GM21515 (cell line): ENCODE data around the gene MEIKIN.

Source experiments
- ATAC-seq: cut with Tn5 transposase; IDR thresholded peaks from one replicate; pipeline ENCODE4 v1.9.1; 2021; ENCODE audit not compliant: unreplicated experiment

The MEIKIN gene

GRCh38 chr5:131974016-131974415 lies 28.6 kb upstream of the MEIKIN start:
- ATAC-seq: no peak

GRCh38 chr5:131973089-131973712 lies 27.7 kb upstream of the MEIKIN start:
- ATAC-seq: no peak

- no peak for ATAC-seq
Observed at GRCh38 chr5:131968396-131968954, 23.0 kb upstream of the MEIKIN start.

- ATAC-seq: no peak
Observed at GRCh38 chr5:131966551-131966950, 21.1 kb upstream of the MEIKIN start.

GRCh38 chr5:131965826-131966415 lies 20.5 kb upstream of the MEIKIN start:
- ATAC-seq: no peak

DNA sequence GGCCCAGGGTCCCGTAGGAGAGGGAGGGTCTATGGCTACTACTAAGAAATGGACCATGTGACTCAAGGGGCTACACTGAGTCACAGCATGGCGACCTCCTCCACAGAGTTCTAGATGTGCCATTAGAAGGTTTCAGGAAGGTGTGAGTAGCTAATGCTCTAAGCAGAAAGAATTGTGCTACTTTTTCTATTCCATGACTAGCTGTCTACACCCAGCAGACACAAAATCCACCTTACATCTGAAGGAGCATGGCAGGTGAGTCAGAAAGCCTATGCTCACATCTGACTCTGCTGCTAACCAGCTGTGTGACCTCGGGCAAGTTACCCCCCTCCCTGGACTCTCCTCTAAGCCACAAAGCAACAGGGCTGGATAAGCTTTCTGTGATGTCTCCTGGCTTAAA lies 14.4 kb upstream of the MEIKIN start:
- no peak for ATAC-seq

DNA sequence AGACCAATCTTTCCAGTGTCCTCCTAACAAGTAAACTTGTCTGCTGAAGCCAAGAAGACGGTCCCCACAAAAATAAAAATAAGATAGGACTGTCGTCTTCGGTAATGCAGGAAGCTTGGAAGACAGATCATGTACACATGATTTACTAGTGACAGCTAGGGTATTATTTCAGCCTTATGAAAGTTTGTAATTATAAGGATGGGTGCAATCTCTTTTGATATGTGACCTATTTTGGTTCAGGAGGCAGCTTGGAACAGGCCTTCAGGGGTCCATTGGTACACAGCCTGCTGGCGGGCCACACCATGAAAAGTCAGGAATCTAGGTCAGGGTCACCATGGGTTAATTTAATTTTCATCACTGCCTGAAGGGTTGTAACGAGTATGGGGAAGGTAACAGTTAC lies 13.7 kb upstream of the MEIKIN start:
- ATAC-seq: no peak

DNA sequence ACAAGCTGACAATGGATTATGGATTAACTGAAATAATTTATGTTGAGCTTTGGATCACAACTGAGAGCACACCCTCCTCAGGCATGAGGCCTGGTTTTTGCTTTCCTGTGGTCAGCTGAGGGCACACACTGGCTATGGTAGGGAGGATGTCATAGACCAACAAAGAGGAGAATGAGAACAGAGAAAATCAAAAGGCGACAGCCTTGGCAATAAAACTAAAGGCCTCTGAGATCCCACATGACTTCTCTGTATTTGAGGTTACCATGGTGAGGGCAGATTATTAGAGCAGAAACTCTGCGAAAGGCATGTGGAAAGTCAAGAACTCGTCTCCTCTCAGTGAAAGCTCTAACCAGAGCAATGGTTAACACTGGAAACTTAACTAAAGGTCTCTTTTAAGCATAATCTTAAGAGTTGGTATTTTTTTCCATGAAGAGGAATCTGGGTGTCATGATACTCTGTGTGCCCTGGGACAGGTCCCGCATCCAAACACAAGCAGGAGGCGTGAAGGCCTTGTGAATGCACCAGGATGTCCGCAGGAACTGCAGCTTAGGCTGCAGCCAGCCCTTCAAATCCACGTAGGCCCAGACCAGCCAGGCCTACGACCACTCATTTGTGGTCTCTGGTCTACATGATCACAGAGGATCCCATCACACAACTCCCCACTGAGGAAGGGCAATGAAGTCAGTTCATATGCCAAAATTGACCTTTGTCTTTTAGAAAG lies 12.4 kb upstream of the MEIKIN start:
- ATAC-seq: no peak

GRCh38 chr5:131953969-131954368 lies 8.5 kb upstream of the MEIKIN start:
- ATAC-seq: no peak

GRCh38 chr5:131952301-131952857 lies 6.9 kb upstream of the MEIKIN start:
- no peak for ATAC-seq

DNA sequence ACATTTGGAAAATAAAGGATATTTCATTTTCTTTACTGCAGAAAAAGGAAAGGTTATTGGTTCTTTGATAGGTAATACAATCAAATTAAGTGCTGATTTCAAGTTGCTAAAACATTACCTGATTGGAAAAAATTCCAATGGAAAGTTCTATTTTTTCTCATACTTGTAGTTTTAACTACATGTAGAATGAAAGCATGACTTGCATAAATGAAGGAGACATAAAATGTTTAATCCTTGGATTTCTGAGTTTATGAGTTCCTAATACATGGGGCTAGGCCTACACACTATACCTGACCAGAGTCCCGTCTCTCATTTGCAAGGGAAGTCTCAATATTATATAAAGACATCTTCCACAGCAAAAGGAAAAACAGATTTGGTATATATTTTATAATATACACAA lies 5.2 kb upstream of the MEIKIN start:
- no peak for ATAC-seq

GRCh38 chr5:131947445-131947844 lies 2.0 kb upstream of the MEIKIN start:
- ATAC-seq: no peak

DNA sequence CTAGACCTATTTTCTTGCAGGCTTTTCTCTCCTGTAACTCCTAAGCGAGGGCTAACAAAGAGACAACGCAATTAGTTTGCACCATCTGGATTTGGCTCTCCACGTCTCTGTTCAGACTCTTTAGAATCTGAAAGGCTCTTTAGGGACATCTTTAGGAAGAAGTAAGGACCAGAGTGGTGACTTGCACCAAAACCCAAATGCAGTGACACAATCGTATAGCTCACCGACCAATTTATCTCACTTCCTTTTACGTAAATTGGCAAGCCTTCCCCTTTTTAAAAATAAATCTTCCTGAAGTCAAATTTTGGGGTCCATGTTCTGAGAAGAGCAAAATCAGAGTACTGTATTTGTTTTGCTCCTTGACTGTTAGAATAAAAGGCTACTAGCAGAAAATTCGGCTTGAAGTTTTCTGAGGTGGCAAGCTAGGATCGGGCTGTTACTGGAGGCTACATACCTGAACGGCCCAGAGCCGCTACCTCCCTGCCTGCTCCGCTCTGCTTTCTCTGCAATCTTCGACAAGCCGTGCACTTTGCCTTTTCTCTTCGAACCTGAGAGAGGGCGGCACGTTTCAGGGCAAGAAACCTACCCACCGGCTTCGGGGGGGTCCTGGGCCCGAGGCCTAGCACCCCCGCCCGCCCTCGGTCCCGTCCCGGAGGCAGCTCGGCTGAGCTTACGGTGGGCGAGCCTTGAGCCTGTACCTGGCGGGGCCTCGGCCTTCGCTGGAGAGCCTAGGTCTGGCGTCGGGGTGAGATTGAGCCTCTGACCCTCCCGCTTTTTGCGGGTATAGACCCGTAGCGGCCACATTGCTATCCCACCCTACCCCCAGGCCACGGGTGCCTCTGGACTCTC lies 537 bp downstream of the MEIKIN start:
- ATAC-seq: no peak

GRCh38 chr5:131943916-131944315 lies 1.5 kb downstream of the MEIKIN start:
- ATAC-seq: no peak

DNA sequence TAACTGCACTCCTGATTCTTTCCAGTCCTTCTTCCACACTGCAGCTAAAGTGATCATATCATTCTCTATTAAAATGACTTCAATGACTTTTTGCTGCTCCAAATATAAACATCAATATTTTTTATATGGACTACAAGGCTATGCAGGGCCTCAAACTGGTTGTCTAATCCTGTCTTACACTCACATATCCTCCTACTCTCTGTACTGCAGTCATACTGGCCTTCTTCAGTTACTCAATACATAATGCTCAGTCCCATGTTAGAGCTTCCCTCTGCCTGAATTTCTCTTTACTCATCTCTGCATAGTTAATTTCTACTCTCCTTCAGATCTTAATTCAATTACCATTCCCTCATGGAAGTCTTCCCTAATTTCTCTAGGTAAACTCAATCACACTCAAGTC lies 3.4 kb downstream of the MEIKIN start:
- no peak for ATAC-seq

DNA sequence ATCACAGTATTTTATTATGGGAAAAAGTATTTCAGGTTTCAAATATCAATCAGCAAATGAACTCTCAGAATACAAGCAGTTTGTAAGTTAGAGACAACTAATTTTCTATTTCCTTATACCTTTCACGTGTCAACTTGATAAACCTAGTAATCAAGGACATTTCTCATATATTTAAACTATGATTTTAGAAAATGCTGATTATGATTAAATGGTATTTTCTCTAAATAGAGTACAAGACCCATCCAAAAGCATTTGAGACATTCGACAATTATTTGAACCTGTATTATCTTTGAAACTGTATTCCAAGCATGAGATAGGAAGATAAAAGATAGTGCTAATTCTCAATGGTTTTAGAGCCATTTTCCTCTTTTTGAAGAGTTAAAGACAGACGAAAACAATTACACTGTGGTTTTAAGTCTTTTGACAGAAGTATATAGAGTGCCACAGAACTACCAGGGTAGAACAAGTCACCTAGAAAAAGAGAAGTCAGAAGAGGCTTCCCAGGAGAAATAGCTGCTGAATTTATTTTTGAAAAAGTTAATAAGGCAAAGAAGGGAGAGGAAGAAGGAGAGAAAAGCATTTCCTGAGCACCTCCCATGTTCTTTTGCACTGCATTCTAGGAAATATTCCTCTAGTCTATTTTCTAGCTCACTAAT lies 5.6 kb downstream of the MEIKIN start:
- no peak for ATAC-seq

DNA sequence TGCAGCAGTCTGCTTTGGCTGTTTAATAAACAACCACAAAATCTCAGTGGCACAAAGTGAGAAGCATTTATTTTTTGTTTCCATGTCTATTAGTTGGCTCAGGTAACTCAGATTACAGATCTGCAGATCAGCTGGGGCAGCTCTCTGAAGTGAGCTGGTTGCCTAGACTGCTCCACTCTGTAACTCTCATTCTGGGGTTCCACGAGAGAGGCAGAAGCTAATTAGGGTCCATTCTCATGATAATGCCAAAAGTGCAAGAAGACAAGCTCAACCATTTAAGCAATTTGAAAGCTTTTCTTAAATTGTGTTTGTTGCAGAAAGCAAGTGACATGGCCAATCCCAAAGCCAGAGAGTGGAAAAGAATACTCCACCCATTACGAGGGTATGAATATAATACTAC lies 13.2 kb downstream of the MEIKIN start:
- ATAC-seq: no peak

DNA sequence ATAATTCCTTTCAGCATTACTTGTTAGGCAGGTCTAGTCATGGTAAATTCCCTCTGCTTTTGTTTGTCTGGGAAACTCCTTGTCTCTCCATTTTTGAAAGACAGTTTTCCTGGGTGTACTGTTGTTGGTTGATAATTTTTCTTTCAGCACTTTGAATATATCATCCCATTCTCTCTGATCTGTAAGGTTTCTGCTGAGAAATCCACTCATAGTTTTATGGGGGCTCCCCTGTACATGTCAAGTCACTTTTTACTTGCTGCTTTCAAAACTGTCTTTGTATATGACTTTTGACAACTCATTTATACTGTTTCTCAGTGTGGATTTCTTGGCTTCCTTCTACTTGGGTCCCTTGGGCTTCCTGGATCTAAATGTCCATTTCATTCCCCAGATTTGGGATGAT lies 16.5 kb downstream of the MEIKIN start:
- no peak for ATAC-seq

- ATAC-seq: no peak
Observed at GRCh38 chr5:131926168-131926567, 19.3 kb downstream of the MEIKIN start.

DNA sequence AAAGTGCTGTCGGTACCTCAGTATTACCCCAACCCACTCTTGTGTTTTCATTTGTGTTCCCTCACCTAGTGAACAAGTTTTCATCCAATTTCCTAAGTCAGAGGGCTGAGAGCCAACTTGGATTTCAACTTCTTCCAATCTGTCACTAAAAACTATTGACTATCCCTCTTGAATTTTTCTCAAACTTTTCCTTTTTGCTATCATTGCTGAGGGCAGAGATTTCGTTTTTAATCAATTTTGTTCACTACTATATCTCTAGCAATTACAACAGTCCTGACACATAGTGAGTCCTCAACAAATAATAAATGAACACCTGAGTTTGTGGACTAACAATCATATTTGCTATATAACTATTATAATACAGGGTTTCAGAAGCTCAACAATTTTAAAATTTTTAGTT lies 29.0 kb downstream of the MEIKIN start:
- ATAC-seq: no peak
